Right ventricle myocardium inferior (tissue), 1 donor: ENCODE results near the gene ABCA7. TPM values are rescaled to one million over a fixed set of nuclear protein-coding genes. Genes with fewer than 3 reads are reported as not detected.
"Not testable (repeated sequence)": the region's sequence is repeated elsewhere in the genome, so short reads cannot be mapped to it uniquely, and the experiment has no call there.

Source experiments
- ATAC-seq: fragments of 200-7000 bp; cut with Tn5 transposase; one replicate; pipeline ENCODE4 v1.9.1; 2020; ENCODE audit warnings: mild to moderate bottlenecking, moderate library complexity
- DNase-seq: peaks from one replicate; pipeline ENCODE4 v3.0.0; 2021; ENCODE audit errors: missing footprints
- intact Hi-C: fragments of 100-400 bp; cut with DNase I; formaldehyde crosslinking; loops from one replicate; pipeline ENCODE4 v1.11.0; 2022
- total RNA-seq: library from RNA; stranded (reverse); fragmentation: NEBNext Ultra II Directional; extraction: Animal tissue kit (Norgen Biotek cat#: 25700); gene quantifications from one replicate; pipeline ENCODE4 v1.2.1, GENCODE V29; 2021
- donor health status: DM: no; HTN: yes; CAD: no; lungs with severe emphysema.

The ABCA7 gene
- total RNA-seq, 1 donor from 2014 or later: 7.7 TPM

DNA sequence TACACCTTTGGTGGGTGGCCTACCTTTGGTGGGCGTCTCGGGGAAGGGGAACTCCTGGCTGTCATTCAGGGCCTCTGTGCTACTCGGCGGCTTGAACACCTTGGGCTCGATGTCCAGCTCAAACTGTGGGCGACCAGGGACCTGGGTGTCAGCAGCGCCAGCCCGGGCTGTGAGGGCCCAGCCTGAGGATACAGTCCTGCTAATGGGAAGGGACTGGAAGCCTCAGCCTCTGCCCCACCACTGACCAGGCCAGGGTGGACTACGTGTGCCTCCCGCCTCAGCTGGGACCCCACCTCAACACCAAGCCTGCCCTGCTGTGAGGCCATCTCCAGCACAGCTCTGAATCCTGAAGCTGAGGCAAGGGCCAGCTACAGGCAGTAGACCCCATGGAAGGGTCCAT lies 26.7 kb upstream of the ABCA7 start:
- DNase-seq (no peak), ATAC-seq (no peak)
- intact Hi-C loops: no loop called here

DNA sequence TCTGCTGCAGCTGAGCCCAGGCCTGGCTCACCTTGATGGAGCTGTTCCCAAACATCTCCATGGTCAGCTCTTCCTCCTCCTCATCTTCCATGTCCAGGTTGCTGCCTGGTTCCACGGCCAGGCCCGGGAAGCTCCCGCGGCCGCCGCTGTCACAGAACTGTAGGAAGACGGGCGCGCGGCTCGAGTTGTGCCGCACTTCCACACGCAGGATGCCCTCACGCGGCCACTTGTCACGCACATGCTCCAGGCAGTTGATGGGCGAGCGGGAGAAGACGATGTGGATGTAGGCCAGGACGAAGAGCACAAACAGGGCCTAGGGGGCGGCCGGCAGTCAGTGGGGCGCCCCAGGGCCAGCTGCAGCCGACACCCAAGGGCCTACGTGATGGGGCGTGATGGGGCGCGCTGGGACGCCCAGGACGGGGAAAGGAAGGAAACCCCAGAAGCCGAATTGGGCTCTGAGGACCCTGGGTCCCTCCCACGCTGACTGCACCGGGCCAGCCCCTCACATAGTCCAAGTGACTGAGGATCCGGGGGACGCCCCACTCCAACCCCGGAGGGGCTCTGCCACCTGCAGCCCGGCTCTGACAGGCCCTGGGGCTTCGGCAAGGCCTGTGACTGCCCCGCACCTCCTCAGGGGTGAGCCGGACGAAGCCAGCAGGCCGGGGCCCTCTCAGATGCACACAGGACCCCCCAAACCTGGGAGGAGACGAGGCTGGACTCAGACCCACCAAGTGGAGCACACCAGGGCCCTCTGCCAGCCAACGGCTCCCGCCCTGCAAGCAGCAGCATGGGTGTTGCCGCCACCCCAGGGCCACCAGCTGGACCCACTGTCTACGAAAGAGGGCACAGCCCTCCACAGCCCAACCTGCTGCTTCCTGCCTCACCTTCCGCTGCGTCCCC lies 25.5 kb upstream of the ABCA7 start:
- DNase-seq (no peak), ATAC-seq (no peak)
- intact Hi-C loops: no loop called here

DNA sequence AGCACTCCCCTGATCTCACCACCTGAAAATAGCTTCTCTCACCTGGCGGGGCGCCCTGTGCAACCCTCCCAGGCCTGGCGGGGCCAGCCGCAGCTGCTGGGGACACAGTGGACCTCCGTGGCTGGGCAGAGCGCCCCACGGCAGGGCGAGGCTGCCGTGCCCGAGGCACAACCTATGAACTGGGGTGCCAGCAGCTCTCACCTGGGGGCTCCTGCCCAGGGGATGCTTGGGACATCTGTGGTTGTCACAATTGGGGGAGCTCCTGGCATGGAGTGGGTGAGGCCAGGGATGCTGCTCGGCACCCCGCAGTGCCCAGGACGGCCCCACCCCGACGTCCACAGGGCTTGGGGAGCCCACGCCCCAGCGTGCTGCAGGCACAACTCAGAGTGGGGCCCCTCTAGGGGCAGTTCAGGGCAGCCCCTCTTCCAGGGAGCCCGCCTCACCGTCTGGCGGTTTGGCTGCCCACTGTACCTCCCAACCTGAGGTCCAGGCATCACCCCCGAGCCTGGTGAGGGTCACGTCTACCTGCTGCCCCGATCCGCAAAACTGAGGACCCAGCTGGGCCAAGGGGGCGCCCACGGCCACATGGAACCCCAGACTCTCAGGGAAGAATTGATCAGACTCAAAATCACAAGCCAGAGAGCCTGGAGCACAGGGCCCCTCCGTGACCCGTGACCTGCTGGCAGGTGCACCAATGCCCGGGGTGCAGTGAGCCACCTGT lies 24.7 kb upstream of the ABCA7 start:
- intact Hi-C loops: no loop called here
- ATAC-seq (no peak), DNase-seq (no peak)

DNA sequence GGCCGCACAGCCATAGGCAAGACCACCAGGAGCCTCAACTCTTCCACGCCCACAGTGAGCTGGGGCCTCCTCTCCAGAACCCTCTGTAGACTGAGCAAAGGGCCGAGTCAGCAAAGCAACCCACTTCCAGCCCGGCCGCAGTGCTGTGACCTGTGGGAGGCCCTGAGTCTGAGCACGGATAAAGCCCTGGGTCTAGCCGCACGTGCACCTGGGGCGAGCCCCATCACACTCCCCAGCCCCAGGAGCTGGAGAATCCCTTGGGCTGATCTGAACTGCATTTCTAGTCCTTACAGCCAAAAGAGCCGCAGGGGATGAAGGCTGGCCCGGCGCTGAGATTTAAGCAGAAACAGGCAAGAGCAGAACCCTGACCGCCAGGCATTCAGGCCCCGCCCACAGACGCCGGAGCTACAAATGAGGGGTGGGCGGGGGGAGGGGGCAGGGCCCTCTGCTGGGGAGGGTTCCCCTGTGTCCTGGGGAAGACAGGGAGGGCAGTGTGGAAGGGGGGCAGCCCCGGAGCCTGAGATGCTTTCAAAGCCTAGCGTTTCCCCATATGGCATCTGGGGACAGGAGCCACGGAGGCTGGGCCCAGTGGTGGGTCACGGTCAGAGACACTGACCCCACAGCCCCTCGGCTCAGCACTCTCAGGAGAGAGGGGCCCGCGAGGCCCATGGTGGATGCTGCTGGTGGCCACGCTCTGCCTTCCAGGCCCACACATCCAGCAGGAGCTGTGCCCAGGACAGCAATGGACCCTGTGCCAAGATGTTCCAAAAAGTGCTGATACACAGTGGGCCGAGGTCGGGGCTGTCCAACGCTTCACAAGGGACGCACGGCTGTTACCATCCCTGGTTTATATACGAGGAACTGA lies 23.9 kb upstream of the ABCA7 start:
- DNase-seq (no peak), ATAC-seq (no peak)
- intact Hi-C loops: no loop called here

DNA sequence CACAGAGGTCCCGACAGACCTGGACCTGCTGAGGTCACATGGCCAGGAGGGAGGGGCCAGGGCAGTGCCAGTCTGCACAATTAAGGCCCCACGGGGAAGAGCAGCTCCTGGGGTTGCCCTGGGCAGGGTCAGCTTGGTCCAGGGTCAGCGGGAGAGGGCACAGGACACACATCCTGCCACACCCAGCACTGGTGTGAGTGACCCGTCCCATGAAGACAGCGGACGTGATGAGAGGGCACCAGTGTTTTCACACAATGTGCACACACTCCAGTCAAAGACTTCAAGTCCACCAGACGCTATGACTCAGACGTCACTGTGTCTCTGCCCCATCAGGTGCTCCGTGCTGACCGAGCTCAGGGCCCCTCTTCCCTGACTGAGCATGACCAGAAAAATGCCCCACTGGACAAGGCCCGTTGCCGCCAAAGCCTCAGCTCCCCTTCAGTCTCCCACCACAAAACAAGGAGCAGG lies 23.2 kb upstream of the ABCA7 start:
- no peak for ATAC-seq
- intact Hi-C loops: no loop called here
- DNase-seq: no peak

DNA sequence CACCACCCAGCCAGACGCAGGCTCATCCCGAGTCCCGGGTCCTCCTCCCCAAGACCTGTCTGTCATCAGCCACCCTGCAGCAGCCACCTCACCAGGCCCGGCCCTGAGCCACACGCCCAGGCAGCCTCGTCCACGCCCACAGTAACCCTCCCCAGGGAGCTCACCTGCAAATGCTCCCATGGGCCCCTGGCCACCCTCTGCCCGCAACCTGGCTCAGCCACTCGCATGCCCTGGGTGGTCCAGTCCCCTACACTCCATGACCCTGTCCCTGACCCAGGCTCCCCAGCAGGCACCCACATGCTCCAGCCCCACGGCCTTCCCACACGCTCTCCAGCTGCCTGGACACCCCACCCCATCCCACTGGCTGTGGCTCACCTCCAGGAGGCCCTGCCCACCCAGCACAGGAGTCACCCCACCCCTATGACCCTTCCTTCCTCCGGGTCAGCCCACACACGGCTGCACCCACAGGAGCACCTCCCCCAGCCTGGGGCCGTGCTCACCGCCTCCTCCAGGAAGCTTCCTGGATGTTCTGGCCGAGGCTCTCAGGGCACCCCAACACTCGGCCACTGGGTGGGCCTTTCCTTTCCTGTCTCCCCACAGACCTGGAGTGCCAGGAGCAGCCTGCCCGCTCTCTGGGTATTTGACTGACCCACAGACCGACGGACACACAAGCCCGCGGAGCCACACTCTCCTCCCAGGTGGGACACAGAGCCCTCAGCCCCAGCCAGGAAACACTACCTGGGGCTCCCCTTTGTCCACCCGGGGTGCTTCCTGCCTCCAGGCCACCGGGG lies 22.6 kb upstream of the ABCA7 start:
- ATAC-seq: no peak
- DNase-seq: no peak

DNA sequence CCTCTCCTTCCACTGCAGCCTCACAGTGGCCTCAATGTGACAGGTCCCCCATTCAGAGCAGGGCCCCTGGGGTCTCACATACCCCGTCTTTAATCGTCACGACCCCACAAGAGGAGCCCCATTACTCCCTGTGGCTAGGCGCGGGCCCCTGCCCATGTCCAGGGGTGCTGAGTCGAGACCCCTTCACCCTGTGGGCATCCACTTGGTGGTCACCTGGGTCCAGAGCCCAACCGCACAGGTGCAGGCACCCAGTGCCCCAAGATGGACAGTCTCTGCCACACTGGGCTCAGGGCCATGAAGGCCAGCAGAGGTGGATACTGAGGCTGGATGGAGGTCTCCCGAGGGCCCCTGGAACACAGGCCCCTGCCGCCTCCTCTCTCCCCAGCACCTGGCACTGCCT lies 22.0 kb upstream of the ABCA7 start:
- DNase-seq (no peak), ATAC-seq (no peak)

More for the DNA sequence above, 22.6 kb upstream of the ABCA7 start:
- intact Hi-C loops: no loop called here

DNA sequence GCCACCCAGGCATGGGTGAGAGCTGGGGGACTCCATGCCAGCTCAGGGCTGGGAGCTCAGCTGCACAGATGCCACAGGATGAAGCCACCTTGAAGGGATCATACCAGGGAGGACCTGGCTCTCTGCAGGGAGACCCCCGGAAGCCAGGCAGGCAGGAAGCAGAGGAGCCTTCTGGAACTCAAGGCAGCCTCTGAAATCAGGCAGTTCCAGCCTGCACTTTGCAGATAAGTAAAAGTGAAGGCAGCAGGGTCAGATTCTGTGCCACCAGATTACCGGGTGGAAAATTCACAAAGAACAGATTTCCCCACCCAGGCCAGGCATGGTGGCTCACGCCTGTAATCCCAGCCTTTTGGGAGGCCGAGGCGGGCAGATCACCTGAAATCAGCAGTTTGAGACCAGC lies 21.5 kb upstream of the ABCA7 start:
- DNase-seq (no peak), ATAC-seq (no peak)
- intact Hi-C loops: no loop called here

More for the DNA sequence above, 22.0 kb upstream of the ABCA7 start:
- intact Hi-C loops: no loop called here

DNA sequence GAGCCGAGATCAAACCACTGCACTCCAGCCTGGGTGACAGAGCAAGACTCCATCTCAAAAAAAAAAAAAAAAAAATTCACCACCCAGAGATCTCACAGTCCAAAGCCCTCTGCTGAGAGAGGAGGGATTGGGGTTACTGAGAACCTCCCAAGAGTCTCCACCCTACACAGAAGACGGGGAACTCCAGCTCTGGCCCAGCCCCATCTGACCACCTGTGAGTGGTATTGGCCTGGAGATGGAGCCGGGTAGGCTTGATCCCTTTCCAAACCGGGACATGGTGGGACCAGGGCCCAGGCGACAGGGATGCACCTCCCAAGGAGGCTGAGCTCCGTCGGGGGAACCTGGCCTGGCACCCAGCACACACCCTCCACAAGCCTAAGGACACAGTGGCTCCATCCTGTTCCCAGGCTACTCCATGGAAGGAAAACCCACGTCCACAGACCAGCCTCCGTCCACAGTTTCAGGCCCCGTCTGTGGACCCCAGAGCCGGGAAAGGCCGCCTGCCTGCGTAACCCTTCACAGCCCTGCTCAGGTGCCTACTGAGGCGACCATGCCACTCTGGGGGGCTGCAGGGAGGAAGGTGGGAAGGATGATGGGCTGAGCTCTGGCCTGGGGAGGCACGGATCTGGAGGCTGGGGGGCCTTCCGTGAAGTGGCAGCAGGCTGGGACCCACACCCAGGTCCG lies 20.8 kb upstream of the ABCA7 start:
- intact Hi-C loops: no loop called here
- ATAC-seq (no peak), DNase-seq (no peak)

DNA sequence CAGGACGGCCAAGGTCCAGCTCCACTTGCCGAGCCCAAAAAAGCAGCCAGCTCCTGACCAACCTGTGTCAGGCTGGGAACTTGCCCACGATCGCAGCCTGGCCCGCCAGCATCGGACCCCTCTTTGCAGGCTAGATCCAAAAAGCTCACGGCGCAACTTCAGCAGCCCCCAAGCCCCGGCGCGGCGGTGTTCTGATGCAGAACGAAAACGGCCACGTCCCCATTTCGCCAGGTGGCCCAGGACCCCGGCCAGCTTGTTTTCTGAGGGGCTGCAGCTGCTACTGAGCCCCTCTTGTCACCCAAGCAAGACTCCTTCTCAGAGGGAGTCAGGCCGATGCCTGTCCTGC lies 20.3 kb upstream of the ABCA7 start:
- intact Hi-C loops: no loop called here
- no peak for ATAC-seq
- no peak for DNase-seq

DNA sequence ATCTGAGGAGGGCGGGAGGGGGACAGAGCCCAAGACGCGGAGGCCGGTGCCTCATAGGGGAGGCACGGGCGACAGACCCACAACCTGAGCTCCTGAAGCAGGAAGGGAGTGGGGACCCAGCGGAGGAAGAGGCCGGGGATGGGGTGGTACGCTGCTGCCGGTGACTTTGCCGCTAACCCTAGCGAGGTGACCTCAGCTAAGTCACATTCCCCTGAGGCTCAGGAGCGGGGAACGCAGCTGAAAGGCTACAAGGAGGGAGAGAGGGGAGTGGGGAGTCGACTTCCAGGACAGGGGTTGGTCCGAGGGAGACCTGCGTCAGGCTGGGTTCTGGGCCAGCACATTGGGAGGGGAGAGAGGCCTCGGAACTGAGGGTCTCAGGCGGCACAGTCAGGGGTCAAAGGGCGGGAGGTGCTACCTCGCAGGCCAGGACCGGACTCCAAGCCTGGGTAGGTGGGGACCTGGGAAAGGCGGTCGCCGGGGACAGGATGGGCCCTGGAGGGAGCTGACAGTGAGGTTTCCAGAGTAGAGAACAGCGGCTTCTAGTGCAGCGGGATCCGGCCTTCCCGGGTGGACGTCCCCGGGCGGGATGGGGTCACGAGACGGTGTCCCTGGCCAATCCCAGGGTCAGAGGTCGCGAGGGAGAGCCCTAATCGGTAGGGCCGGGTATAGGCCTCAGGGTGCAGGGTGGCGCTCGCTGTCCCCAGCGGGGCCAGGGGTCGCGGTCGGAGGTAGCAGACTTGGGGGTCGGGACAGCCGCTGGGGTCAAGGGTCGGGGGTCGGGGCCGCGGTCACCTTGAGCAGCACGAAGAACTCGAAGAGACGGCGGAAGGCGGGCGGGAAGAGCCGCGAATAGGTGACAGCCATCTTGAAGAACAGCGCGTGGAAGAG lies 19.7 kb upstream of the ABCA7 start:
- ATAC-seq: no peak
- intact Hi-C loops: loop anchor here (10.0 kb wide), 1 partner anchor 365 kb away; the partner anchor contains the start of gene NDUFS7
- no peak for DNase-seq

DNA sequence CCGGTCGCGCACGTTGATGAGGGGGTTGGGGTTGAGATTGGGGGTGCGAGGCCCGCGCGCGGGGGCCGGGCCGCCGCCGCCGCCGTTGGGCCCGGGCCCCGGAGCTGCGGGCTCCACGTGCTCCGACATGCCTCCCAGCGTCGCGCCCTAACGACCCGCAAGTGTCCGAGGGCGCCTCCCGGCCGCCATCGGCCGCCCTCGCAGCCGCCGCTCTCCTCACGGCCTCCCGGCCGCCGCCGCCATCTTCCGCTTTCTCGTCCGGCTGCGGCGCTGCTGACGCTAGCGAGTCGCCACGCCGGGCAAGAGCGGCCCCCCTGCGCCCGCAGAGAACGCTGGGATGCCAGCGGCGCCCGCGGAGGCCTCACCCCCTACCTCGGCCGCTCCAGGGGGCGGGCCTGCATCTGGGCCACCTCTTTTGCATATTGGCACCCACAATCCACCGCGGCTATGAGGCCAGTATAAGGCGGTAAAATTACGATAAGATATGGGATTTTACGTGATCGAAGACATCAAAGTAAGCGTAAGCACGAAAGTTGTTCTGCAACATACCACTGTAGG lies 19.0 kb upstream of the ABCA7 start, which contains the start of gene TMEM259:
Gene TMEM259, minus strand, starts transcription at position 256 of the 558 bp plus-strand sequence. Its CDS starts 127 bp downstream, at position 129.
- intact Hi-C loops: loop anchor here (1.0 to 10.0 kb wide), 2 partner anchors 82 to 364 kb away; partner anchors contain the start of genes GPX4 and NDUFS7
- ATAC-seq (peak; percentile 94), DNase-seq (peak; percentile 99)

DNA sequence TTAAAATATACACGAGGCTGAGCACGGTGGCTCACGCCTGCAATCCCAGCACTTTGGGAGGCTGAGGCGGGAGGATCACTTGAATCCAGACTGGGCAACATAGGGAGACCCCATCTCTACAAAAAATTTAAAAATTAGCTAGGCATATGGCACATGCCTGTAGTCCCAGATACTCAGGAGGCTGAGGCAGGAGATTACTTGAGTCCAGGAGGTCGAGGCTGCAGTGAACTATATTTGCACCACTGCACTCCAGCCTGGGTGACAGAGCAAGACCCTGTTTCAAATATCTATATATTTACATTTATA lies 16.1 kb upstream of the ABCA7 start:
- intact Hi-C loops: loop anchor here (10.0 kb wide), 1 partner anchor 361 kb away; the partner anchor contains the start of gene NDUFS7
- not testable (repeated sequence) for DNase-seq, ATAC-seq

DNA sequence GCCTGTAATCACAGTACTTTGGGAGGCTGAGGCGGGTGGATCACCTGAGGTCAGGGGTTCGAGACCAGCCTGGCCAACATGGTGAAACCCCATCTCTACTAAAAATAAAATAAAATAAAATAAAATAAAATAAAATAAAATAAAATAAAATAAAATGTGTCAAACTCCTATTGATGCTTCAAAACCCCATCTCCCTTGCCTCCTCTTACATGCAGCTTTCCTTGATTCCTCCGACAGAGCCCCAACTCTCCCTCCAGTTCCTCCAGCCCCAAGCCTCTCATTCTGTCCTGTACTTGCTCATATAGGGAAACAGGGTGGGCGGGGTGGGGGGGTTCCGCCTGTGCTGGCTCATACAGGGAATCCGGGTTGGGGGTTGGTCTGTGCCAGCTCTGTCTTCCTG lies 14.8 kb upstream of the ABCA7 start:
- intact Hi-C loops: loop anchor here (10.0 kb wide), 1 partner anchor 360 kb away; the partner anchor contains the start of gene NDUFS7
- not testable (repeated sequence) for DNase-seq, ATAC-seq

DNA sequence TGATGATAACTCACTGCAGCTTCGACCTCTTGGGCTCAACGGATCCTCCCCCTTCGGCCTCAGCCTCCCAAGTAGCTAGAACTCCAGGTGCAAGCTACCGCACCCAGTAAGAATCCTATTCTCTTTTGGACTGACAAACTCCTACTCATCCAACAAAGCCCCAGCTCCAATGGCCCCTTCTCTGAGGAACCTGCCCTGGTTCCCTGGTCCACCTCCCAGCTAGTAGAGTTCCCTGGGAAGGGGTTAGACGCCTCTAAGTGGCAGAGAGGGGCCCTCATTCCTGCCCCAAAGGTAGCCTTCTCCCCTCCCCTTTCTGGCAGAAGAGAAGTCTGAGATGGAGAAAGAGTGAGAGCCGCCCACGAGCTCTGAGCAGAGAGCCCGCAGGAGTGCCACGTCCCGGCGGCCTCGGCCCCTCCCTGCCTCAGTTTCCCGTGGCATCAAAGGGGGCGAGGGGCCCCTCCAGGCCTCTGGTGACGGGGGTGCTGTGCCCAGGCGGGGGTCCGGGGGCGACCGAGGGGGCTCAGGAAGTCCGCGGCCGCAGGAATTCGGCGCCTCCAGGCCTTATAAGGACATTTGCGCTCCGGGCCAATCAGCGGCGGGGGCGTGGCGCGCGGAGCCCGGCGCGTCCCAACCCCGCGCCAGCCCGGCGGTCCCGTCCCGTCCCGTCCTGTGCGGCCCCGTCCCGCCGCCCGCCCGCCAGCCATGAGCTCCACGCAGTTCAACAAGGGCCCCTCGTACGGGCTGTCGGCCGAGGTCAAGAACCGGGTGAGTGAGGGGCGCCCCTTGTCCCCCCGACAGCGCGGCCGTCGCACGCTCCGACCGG lies 13.7 kb upstream of the ABCA7 start, which contains the start of gene CNN2:
Gene CNN2, plus strand, starts transcription at position 649 of the 823 bp plus-strand sequence. Its CDS starts 54 bp downstream, at position 703.
- peak; percentile 73 for ATAC-seq
- intact Hi-C loops: loop anchor here (10.0 kb wide), 1 partner anchor 359 kb away; the partner anchor contains the start of gene NDUFS7
- peak; percentile 94 for DNase-seq
